H1 (cell line): ENCODE data around the gene ELAVL1. TPM values are rescaled to one million over a fixed set of nuclear protein-coding genes. Genes with fewer than 3 reads are reported as not detected.

Experiments
- POU5F1 ChIP-seq: IDR thresholded peaks from 2 replicates; pipeline ENCODE4 v1.6.1; 2011; ENCODE audit warnings: low read depth, mild to moderate bottlenecking, low read length, moderate library complexity
- RNF2 ChIP-seq: fragments of 200-900, 300-1000 bp; sonication (generic); IDR thresholded peaks from 2 replicates; pipeline ENCODE4 v1.7.1; 2016; ENCODE audit warnings: borderline replicate concordance, low read depth, mild to moderate bottlenecking, antibody characterized with exemption, low read length; ENCODE audit not compliant: poor library complexity, severe bottlenecking; ENCODE audit errors: missing control alignments
- polyA plus RNA-seq, 7 experiments: library from polyadenylated mRNA; depleted of rRNA in 3 of 7; stranded (reverse) in 5 of 7; unstranded in 2 of 7; fragments of >200 nt in 5 of 7; fragments of 200-250 nt in 2 of 7; gene quantifications; 1 replicate in 5 of 7; 2 replicates in 1 of 7; 4 replicates in 1 of 7; pipeline versions ENCODE4 v1.2.1 to v1.2.3, GENCODE V29; 2011 to 2013; ENCODE audit warnings: missing spikeins in 2 of 7, mixed read lengths in 2 of 7
- total RNA-seq: library from RNA; stranded (reverse); fragmentation: NEBNext Ultra II Directional; extraction: Animal tissue kit (Norgen Biotek cat#: 25700); gene quantifications from 2 replicates; pipeline ENCODE4 v1.2.1, GENCODE V29; 2021
- TF ChIP-seq, protein P1 (sequence below): IDR thresholded peaks from 2 replicates; pipeline ENCODE4 v1.6.1; 2012; ENCODE audit warnings: inconsistent platforms

ELAVL1 gene
- total and polyA plus RNA-seq, 2 of the 8 experiments (the other 6 are each of a cell fraction or from before 2014, with no cell fraction given) = 56.7 to 163 TPM

- TF ChIP-seq RNF2 (no peak), POU5F1 (no peak)
- TF ChIP-seq, protein P1, sequence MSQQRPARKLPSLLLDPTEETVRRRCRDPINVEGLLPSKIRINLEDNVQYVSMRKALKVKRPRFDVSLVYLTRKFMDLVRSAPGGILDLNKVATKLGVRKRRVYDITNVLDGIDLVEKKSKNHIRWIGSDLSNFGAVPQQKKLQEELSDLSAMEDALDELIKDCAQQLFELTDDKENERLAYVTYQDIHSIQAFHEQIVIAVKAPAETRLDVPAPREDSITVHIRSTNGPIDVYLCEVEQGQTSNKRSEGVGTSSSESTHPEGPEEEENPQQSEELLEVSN = no peak
- TF ChIP-seq, all 59 proteins: peak for 0
These were observed 90.8 kb downstream of the ELAVL1 start, which contains the start of gene TGFBR3L (continued) for GRCh38 chr19:7914598-7915045.
